ENCODE data around the gene DCAF15.

GRCh38 chr19:13979686-13980085 is 27.4 kb downstream of the DCAF15 start:
- TF ChIP-seq EZH2phosphoT487 (IDR thresholded peaks at IDR 0.05; ENCODE audit: insufficient read depth, low read depth) (no peak), EZH2 (IDR thresholded peaks at IDR 0.05; ENCODE audit: insufficient read depth, poor library complexity, severe bottlenecking) (no peak)

Measured in GM23248 (cell line).